Left ventricle myocardium inferior (tissue), 1 donor: ENCODE results near the gene CHCHD6. TPM values are rescaled to one million over a fixed set of nuclear protein-coding genes. Genes with fewer than 3 reads are reported as not detected.

ENCODE experiments used
- DNase-seq: peaks from one replicate; pipeline ENCODE4 v3.0.0-alpha.2; 2020
- H3K27ac ChIP-seq: fragments of 200-600 bp; replicated peaks from 2 replicates; pipeline ENCODE4 v1.8.0; 2021
- H3K27me3 ChIP-seq: fragments of 200-600 bp; 2 replicates; pipeline ENCODE4 v1.8.0; 2021; ENCODE audit warnings: low read depth
- H3K36me3 ChIP-seq: fragments of 200-600 bp; 2 replicates; pipeline ENCODE4 v1.8.0; 2021
- H3K4me1 ChIP-seq: fragments of 200-600 bp; 2 replicates; pipeline ENCODE4 v1.8.0; 2021
- H3K4me3 ChIP-seq: fragments of 200-600 bp; 2 replicates; pipeline ENCODE4 v1.8.0; 2021; ENCODE audit warnings: mild to moderate bottlenecking, moderate library complexity
- H3K9me3 ChIP-seq: fragments of 200-600 bp; replicated peaks from 2 replicates; pipeline ENCODE4 v1.8.0; 2021
- CTCF ChIP-seq: fragments of 200-600 bp; IDR thresholded peaks from 2 replicates; pipeline ENCODE4 v1.8.0; 2021; ENCODE audit warnings: antibody characterized with exemption, mild to moderate bottlenecking, borderline replicate concordance
- intact Hi-C: fragments of 100-400 bp; cut with micrococcal nuclease; formaldehyde crosslinking; loops from one replicate; pipeline ENCODE4 v1.11.0; 2022
- total RNA-seq: library from RNA; stranded (reverse); fragmentation: NEBNext Ultra II Directional; extraction: Animal tissue kit (Norgen Biotek cat#: 25700); gene quantifications from one replicate; pipeline ENCODE4 v1.2.1, GENCODE V29; 2021
- donor health status: DM: no; HTN: yes; CAD: no; lungs with severe emphysema.

CHCHD6 gene
- total RNA-seq, 1 donor from 2014 or later, result 10.1 TPM

GRCh38 chr3:126855374-126855773 lies 151.3 kb downstream of the CHCHD6 start:
- H3K36me3 ChIP-seq, result no peaks in the 10 kb centered on the region
- H3K27me3 ChIP-seq, result no peaks in the 10 kb centered on the region
- no peak for TF ChIP-seq CTCF
- DNase-seq, result no peak
- no peak overlapping the region for H3K4me3 ChIP-seq
- no peak overlapping the region for H3K27ac ChIP-seq
- peaks cover 28% of the 10 kb centered on the region for H3K4me1 ChIP-seq
- no peaks in the 10 kb centered on the region for H3K9me3 ChIP-seq
- intact Hi-C loops, result no loop called here

GRCh38 chr3:126857928-126858327 lies 153.9 kb downstream of the CHCHD6 start:
- H3K36me3 ChIP-seq, result no peaks in the 10 kb centered on the region
- H3K27me3 ChIP-seq, result no peaks in the 10 kb centered on the region
- H3K9me3 ChIP-seq, result no peaks in the 10 kb centered on the region
- H3K27ac ChIP-seq, result no peak overlapping the region
- peaks cover 12% of the 10 kb centered on the region for H3K4me1 ChIP-seq
- intact Hi-C loops, result no loop called here
- no peak for TF ChIP-seq CTCF
- no peak for DNase-seq
- H3K4me3 ChIP-seq, result no peak overlapping the region

GRCh38 chr3:126858401-126858800 lies 154.4 kb downstream of the CHCHD6 start:
- TF ChIP-seq CTCF, result no peak
- Histone ChIP-seq H3K27me3 (no peaks in the 10 kb centered on the region), H3K4me1 (peaks cover 12% of the 10 kb centered on the region), H3K36me3 (no peaks in the 10 kb centered on the region), H3K4me3 (no peak overlapping the region), H3K9me3 (no peaks in the 10 kb centered on the region), H3K27ac (no peak overlapping the region)
- no peak for DNase-seq
- intact Hi-C loops, result no loop called here

GRCh38 chr3:126858887-126859286 lies 154.8 kb downstream of the CHCHD6 start:
- Histone ChIP-seq H3K9me3 (no peaks in the 10 kb centered on the region), H3K27me3 (no peaks in the 10 kb centered on the region), H3K36me3 (no peaks in the 10 kb centered on the region), H3K27ac (no peak overlapping the region), H3K4me1 (peaks cover 12% of the 10 kb centered on the region), H3K4me3 (no peak overlapping the region)
- no peak for DNase-seq
- TF ChIP-seq CTCF, result no peak
- intact Hi-C loops, result no loop called here

GRCh38 chr3:126859415-126860246 lies 155.6 kb downstream of the CHCHD6 start:
- no peak overlapping the region for H3K27ac ChIP-seq
- H3K4me1 ChIP-seq, result peaks cover 12% of the 10 kb centered on the region
- intact Hi-C loops, result no loop called here
- no peak for DNase-seq
- H3K36me3 ChIP-seq, result no peaks in the 10 kb centered on the region
- no peak for TF ChIP-seq CTCF
- H3K4me3 ChIP-seq, result no peak overlapping the region
- no peaks in the 10 kb centered on the region for H3K9me3 ChIP-seq
- H3K27me3 ChIP-seq, result no peaks in the 10 kb centered on the region
